ENCODE data around the gene MIGA1. TPM values are rescaled to one million over a fixed set of nuclear protein-coding genes. Genes with fewer than 3 reads are reported as not detected.
"Not testable (repeated sequence)": the region's sequence is repeated elsewhere in the genome, so short reads cannot be mapped to it uniquely, and the experiment has no call there.

MIGA1 gene
- total RNA-seq, 2 donors from 2014 or later = 10.0 to 16.2 TPM

DNA sequence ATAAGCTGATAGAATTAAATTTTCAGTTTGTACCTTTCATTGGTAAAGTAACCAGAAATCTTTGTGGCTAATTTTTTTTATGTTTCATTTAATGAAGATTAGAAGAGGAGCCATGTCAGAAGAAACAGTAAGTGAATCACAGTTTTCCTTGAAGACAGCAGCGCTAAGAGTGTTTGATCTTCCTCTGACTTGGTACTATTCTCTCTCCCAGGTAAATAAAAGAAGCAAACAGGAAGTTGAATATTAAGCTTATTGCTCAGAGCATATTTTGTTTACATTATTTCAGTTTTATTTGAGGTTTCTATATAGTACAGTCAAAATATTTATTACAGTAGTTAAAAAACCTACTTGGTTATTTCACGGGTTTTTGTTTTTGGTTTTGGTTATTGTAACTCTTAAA lies 3.7 kb downstream of the MIGA1 start:
- intact Hi-C loops (cut with DNase I) = no loop called here
- Histone ChIP-seq H3K36me3 (no peaks in the 10 kb centered on the region), H3K9me3 (no peaks in the 10 kb centered on the region), H3K4me1 (peaks cover 4% of the 10 kb centered on the region), H3K27me3 (no peaks in the 10 kb centered on the region), H3K27ac (no peak overlapping the region), H3K4me3 (no peak overlapping the region), H3K9ac (ENCODE audit: low read depth in 2 of 2, low read length in 2 of 2) (no peak overlapping the region)
- TF ChIP-seq CTCF (IDR thresholded peaks at IDR 0.05) = no peak
- DNase-seq = no peak

DNA sequence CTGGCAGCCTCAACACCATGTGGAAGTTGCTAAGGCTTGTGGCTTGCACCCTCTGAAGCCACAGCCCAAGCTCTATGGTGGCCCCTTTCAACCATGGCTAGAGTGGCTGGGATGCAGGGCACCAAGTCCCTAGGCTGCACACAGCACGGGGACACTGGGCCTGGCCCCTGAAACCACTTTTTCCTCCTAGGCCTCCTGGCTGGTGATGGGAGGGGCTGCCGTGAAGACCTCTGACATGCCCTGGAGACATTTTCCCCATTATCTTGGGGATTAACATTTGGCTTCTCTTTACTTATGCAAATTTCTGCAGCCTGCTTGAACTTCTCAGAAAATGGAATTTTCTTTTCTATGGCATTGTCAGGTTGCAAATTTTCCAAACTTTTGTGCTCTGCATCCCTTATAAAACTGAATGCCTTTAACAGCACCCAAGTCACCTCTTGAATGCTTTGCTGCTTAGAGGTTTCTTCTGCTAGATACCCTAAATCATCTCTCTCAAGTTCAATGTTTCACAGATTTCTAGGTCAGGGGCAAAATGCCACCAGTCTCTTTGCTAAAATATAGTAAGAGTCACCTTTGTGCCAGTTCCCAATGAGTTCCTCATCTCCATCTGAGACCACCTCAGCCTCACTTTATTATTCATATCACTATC lies 6.8 kb downstream of the MIGA1 start:
- H3K4me3 ChIP-seq; H3K4me1 ChIP-seq; H3K36me3 ChIP-seq; H3K9ac ChIP-seq (ENCODE audit: low read depth in 2 of 2, low read length in 2 of 2); intact Hi-C loops (cut with DNase I); H3K9me3 ChIP-seq; H3K27ac ChIP-seq; H3K27me3 ChIP-seq; DNase-seq: not testable (repeated sequence)

GRCh38 chr1:77794550-77794949 lies 15.1 kb downstream of the MIGA1 start:
- no peaks in the 10 kb centered on the region for H3K27me3 ChIP-seq

DNA sequence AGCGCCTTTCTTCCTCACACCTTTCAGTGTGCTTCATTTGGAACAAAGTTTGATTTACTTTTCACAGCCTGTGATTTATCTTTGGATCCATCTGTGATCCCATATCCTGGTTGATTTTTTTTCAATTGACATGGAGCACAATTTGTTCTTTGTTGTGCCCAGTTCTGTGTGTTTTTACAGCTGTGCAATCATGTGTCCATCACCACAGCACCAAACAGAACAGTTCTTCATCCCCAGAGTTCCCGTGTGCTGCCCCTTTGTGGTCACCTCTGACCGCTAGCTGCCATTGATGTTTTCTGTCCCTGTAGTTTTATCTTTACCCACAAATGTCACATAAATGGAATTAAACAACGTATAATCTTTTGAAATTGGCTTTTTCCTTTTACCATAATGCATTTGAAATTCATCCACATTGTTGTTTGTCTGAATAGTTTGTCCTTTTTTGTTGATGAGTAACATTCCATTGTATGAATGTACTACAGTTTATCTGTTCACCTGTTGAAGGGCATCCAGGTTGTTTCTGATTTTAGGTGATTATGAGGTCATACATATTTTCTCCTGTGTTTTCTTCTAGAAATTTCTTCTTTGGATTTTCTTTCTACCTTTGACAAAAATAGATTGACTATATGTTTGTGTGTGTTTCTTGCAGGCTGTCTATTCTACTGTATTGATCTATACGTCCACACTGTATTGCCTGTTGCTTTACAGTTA lies 17.4 kb downstream of the MIGA1 start:
- no peaks in the 10 kb centered on the region for H3K4me1 ChIP-seq
- DNase-seq = no peak
- no peak overlapping the region for H3K9ac ChIP-seq (ENCODE audit: low read depth in 2 of 2, low read length in 2 of 2)
- H3K36me3 ChIP-seq = no peaks in the 10 kb centered on the region
- no peak overlapping the region for H3K4me3 ChIP-seq
- no peak overlapping the region for H3K27ac ChIP-seq
- TF ChIP-seq CTCF (IDR thresholded peaks at IDR 0.05) = no peak
- intact Hi-C loops (cut with DNase I) = no loop called here
- no peaks in the 10 kb centered on the region for H3K9me3 ChIP-seq
- H3K27me3 ChIP-seq = no peaks in the 10 kb centered on the region

More at GRCh38 chr1:77794550-77794949, 15.1 kb downstream of the MIGA1 start:
- Histone ChIP-seq H3K27ac (no peak overlapping the region), H3K9me3 (no peaks in the 10 kb centered on the region), H3K4me1 (no peaks in the 10 kb centered on the region), H3K36me3 (no peaks in the 10 kb centered on the region), H3K4me3 (no peak overlapping the region), H3K9ac (ENCODE audit: low read depth in 2 of 2, low read length in 2 of 2) (no peak overlapping the region)
- TF ChIP-seq CTCF (IDR thresholded peaks at IDR 0.05) = no peak
- DNase-seq = no peak
- intact Hi-C loops (cut with DNase I) = no loop called here

- Histone ChIP-seq H3K36me3 (no peaks in the 10 kb centered on the region), H3K27me3 (no peaks in the 10 kb centered on the region), H3K27ac (no peak overlapping the region), H3K9ac (ENCODE audit: low read depth in 2 of 2, low read length in 2 of 2) (no peak overlapping the region), H3K9me3 (no peaks in the 10 kb centered on the region), H3K4me3 (no peak overlapping the region), H3K4me1 (no peaks in the 10 kb centered on the region)
- intact Hi-C loops (cut with DNase I) = no loop called here
- DNase-seq = no peak
- TF ChIP-seq CTCF (IDR thresholded peaks at IDR 0.05) = no peak
These were observed 18.5 kb downstream of the MIGA1 start for GRCh38 chr1:77797991-77798390.

DNA sequence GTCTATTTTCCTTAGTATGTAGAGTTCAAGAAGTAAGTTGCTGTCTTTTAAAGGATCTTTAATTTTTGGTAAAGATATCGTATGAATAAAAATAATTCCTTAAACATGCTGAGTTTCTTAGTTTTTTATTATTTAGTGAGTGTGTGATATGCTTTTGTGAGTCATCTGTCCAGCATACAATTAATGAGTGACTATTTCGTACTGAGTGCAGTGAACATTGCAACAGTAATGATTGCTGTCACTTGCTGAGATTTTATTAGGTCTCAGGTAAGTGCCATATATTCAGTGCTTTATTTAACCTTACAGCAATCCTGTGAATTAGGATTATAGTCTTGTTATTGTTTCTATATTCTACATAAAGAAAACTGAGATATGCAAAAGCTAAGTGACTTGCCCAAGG lies 22.6 kb downstream of the MIGA1 start:
- intact Hi-C loops (cut with DNase I) = no loop called here
- Histone ChIP-seq H3K9ac (ENCODE audit: low read depth in 2 of 2, low read length in 2 of 2) (no peak overlapping the region), H3K4me1 (no peaks in the 10 kb centered on the region), H3K36me3 (no peaks in the 10 kb centered on the region), H3K27ac (no peak overlapping the region), H3K9me3 (no peaks in the 10 kb centered on the region), H3K4me3 (no peak overlapping the region), H3K27me3 (no peaks in the 10 kb centered on the region)
- DNase-seq = no peak
- no peak for TF ChIP-seq CTCF (IDR thresholded peaks at IDR 0.05)
